Stimulated activated CD4-positive, alpha-beta T cell treated with anti-CD3 and anti-CD28 coated beads, Interleukin-15, amount 100 ng/mL, for 1 hour (primary cell): Measurements from ENCODE around the gene CLASP1.
"Not testable (repeated sequence)": the region's sequence is repeated elsewhere in the genome, so short reads cannot be mapped to it uniquely, and the experiment has no call there.

ENCODE experiments used
- DNase-seq, 2 donors: peaks; one replicate each; pipeline ENCODE4 v3.0.0-alpha.2; 2020; ENCODE audit warnings: low read depth in 1 of 2, low spot score in 1 of 2

Gene CLASP1

GRCh38 chr2:121649149-121649595 is at the start of gene CLASP1:
CLASP1 (minus strand) TSS chr2:121649462; CDS start chr2:121605895, 43,567 bp downstream.
- peak; percentile 19 to 31 for DNase-seq

GRCh38 chr2:121698318-121698930 is 49.2 kb upstream of the CLASP1 start:
- no peak for DNase-seq

GRCh38 chr2:121697108-121697631 is 47.9 kb upstream of the CLASP1 start:
- no peak for DNase-seq

GRCh38 chr2:121696410-121696930 is 47.2 kb upstream of the CLASP1 start:
- no peak for DNase-seq

DNA sequence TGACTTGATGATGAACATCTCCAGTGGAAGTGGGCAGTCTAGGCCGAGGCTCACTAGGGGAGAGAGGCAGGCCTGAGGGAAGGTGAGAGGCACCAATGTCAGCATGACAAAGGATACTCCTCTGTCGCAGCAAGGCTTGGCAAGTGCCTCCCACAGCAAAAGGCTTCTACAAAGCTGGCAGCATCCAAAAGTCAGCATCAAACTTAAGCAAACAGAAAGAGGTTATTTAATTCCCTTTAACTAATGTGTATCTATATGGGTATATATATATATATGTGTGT is 45.8 kb upstream of the CLASP1 start:
- no peak for DNase-seq

DNA sequence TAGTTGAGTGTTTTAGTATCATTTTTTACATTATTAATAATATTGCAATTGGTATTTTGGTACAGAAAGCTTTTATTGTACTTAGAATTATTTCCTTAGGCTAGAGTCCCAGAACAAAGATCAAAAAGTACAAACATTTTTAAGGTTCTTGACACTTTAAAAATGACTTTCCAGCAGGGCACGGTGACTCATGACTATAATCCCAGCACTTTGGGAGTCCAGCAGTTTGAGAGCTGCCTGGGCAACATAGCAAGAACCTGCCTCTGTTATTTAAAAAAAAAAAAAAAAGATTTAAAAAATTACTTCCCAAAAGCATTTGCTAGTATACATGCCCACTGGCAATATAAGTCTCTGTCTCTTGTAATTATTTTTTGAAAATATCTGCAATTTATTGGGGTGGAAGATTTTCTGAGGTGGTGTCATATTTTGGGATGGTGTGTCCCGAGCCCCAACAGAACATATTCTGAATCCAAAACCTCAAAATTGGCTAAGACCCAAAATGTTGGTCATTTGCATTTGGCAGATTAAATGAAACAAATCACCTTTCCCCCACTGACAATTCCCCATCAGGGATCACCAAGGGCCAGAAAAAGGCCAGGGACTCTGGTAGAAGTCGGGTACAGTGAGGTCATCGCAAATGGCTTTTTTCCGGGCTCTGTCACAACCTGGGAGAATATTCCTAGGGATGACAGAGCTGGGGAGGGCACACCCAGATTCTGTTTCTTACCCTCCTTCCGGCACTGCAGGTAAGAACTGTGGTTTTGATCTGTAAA is 45.3 kb upstream of the CLASP1 start:
- DNase-seq = no peak

GRCh38 chr2:121690572-121690971 is 41.3 kb upstream of the CLASP1 start:
- not testable (repeated sequence) for DNase-seq

DNA sequence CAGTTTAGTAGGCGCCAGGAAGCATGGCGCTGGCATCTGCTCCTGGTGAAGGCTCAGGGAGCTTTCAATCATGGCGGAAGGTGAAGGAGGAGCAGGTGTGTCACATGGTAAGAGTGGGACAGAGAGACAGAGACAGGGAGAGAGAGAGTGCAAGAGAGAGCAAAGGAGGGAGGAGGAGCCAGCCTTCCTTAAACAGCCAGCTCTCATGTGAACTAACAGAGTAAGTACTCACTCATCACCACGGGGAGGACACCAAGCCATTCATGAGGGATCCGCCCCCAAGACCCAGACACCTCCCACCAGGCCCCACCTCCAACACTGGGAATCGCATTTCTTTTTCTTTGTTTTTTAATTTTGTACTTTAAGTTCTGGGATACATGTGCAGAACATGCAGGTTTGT is 40.8 kb upstream of the CLASP1 start:
- no peak for DNase-seq

GRCh38 chr2:121689356-121689755 is 40.1 kb upstream of the CLASP1 start:
- DNase-seq = no peak

DNA sequence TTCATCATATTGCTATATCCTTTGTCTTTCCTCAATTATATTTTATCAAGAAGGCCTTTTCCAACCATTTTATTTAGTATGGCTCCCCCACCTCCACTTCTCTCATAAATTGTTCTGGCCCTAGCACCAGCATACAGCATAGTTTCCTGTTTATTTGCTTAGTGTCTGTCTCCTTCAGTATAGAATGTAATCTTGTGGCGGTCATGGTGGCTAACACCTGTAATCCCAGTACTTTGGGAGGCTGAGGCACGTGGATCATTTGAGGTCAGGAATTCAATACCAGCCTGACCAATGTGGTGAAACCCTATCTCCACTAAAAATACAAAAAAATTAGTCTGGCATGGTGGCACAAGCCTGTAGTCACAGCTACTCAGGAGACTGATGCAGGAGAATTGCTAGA is 39.6 kb upstream of the CLASP1 start:
- DNase-seq = no peak

- no peak for DNase-seq
Measured at GRCh38 chr2:121686902-121687301, 37.6 kb upstream of the CLASP1 start.

DNA sequence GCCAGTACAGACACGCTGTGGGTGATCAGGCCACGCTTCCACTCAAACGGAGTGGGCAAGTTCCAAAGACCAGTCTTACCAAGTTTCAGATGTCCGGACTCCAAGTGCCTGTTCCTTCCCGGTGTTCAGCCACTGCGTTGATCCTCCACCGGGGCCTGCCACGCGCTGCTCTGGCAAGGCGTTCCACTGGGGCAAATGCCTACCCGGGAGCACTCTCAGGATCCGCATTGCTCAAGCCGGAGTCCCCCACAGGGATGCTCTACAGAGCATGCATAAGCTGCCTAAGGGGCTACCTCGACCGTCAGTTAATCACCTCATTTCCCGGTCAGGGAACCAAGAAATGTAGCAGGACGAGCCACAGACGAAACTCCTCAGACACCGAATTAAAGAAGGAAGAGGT is 37.0 kb upstream of the CLASP1 start:
- DNase-seq = no peak

DNA sequence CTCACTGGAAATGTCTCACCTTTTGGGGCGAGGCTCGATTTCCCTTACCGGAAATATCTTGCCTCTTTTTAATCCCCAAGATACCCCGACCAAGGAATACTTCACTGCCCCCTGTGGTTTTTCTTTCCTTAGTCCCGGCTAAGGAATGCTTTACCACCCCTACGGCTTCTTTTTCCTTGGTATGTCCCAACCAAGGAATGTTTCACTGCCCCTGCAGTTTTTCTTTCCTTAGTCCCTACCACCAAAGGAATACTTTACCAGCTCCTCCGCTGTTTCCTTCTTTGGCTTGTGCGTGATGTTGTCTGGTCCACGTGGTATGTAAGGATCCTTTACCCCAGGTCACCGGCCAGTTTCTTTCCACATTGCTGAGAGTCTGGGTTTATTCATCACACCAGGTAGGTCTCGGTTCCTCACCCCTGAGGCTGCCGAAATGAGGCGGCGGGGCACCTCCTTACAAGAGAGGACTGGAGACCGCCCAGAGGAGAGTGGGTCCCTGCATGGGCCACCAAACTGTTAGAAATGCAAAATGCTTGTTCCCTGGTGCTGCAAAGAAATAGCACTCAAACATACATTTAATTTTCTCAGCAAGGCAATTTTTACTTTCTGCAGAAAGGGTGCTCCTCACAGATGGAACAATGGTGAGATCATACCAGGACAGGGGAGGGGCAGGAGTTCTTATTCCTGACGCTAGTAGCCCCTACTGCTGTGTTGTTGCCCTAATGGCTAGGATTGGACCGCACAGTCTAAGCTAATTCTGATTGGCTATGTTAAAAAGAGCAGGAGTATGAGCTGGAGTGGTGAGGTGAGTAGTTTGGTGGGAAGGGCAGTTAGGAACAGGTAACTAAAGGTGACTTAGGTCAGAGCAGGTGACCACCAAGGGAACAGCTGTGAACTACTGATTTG is 33.4 kb upstream of the CLASP1 start:
- DNase-seq = no peak

GRCh38 chr2:121677855-121678254 is 28.6 kb upstream of the CLASP1 start:
- DNase-seq = no peak

DNA sequence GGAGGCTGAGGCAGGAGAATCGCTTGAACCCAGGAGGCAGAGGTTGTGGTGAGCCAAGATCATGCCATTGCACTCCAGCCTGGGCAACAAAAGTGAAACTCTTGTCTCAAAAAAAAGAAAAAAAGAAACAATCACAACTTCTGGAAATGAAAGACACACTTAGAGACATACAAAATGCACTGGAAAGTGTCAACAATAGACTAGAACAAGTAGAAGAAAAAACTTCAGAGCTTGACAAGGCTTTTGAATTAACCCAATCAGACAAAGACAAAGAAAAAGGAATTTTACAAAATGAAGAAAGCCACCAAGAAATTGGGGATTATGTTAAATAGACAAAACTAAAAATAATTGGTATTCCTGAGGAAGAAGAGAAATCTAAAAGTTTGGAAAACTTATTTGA is 22.4 kb upstream of the CLASP1 start:
- not testable (repeated sequence) for DNase-seq

DNA sequence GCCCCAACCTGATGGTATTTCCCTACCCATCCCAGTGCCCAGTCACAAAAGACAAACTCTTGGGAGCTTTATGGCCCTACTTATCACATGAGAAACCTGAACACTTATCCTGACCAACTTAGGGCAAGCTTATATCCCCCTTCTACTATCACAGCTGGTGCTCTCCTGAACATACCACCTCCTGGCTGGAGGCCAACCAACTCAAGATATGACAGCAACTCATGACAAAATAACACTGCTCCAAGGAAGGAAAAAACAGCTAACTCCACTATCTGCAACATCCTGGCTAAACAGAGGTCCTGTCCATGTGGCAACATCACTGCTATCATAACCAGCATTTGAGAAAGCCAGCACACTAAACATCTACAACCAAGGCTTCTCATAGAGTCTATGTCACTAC is 20.9 kb upstream of the CLASP1 start:
- no peak for DNase-seq

GRCh38 chr2:121667618-121668017 is 18.4 kb upstream of the CLASP1 start:
- DNase-seq = no peak

- no peak for DNase-seq
Measured at GRCh38 chr2:121666042-121666441, 16.8 kb upstream of the CLASP1 start.

DNA sequence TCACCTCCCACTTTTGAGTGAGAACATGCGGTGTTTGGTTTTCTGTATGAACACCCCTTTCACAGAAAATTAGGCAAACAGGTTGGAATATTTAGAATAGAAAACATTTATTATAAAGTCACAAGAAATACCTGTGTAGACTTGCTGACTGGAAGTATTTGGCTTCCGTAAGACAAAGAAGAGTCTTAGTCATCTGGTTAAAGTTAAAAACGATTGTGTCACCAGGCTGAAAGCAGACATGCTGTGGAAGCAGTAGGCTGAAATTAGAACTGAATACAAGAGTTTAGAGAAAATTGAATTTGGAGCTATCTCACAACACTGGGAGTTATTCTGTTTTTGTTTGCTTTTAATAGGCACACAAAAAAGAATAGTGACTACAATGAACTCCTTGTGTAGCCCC is 16.2 kb upstream of the CLASP1 start:
- DNase-seq = no peak

DNA sequence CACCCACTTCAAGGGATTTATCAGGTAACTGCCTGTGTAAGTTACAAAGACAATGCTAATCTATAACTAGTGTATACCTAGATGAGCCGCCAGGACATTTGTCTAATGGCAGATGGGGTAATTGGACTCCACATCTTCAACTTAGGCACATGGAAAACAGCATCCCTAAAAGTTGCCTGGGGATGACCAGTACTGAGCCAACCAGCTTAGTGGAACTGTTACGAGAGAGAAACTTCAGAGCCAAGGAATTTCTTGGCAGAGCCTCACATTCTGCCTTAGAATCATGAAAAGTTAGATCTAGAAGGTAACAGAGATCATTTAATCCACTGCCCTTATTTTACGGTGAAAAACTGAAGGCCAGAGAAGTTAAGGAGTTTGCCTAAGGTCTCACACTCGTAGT is 15.5 kb upstream of the CLASP1 start:
- DNase-seq = no peak

DNA sequence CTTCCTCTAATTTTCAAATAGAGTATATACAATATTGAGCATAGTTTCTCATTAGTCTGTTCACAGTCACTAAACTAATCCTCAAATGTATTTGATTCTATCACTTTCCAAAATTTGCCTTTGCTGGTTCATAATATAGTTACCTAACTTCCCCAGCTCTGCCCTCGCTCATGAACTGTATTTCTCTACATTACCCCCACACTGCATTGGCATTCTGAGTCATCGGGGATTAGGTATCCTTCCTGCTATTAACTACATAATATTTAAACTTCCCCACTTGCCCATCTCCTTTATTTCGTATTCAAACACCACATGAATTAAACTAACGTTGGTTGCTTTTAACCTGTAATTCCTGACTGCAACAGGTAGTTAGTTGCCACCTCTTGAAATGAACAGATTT is 14.8 kb upstream of the CLASP1 start:
- no peak for DNase-seq

DNA sequence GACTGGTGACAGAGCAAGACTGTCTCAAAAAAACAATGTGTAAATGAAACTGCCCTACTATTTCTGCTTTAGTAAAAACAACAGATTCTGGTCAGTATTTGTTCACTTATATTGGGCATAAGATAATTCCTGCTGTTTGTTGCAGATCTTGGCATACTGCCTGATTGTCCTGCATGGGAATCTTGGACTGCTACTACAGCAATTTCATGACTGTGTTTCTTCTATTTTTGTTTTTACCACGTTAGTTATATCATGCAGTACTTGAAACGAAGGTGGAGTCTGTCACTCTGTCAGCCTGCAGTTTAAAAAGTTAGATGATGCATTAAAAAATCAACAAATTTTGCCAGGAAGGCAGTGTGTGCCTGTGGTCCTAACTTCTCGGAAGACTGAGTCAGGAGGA is 14.2 kb upstream of the CLASP1 start:
- DNase-seq = no peak
